ENCODE measurements around the gene DNAJC18.
"Not testable (repeated sequence)": the region's sequence is repeated elsewhere in the genome, so short reads cannot be mapped to it uniquely, and the experiment has no call there.

The DNAJC18 gene

GRCh38 chr5:139461176-139461575 lies 21.9 kb upstream of the DNAJC18 start:
- no peak for DNase-seq (ENCODE audit: low spot score)

DNA sequence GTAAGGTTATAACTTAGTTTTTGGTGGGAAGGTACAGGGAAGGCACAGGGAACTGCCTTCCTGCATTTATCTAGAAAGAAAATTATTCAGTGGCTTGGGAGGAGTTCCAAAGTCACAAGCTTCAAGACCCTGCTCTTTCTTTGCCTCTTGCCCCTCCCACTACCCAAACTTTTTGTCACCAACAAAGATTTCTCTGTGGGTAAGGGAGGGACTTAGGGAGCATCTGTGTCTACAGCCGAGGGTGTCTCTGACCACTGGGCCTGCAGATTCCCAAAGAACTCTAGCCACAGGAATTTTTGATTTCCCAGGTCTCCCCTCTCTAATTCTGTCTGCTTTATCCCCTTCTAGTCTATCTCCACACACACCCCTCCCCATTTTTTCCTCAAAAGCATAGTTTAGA lies 21.1 kb upstream of the DNAJC18 start:
- no peak for DNase-seq (ENCODE audit: low spot score)

DNA sequence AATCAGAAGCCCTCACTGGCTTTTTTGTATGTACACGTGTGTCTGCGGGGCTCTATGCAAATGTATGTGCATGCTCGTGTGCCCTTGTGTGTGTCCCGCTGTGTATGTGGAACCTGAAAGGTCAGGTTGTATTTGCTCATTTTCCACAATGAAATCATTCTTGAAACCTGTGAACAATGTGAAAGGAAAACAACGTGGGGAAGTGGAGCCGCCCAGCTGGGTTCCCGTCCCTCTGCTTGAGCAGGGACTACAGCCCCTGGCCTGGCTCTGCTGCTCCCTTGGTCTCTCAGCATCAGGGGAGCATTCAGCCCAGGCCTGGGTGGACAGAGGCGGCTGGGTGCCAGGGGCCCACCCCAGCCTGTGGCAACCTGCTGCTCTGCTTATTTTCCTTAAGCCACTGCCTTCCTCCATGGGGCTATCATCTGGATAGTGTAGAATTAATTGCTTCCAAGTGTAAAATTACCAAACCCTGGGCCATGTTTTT lies 20.2 kb upstream of the DNAJC18 start:
- no peak for DNase-seq (ENCODE audit: low spot score)

DNA sequence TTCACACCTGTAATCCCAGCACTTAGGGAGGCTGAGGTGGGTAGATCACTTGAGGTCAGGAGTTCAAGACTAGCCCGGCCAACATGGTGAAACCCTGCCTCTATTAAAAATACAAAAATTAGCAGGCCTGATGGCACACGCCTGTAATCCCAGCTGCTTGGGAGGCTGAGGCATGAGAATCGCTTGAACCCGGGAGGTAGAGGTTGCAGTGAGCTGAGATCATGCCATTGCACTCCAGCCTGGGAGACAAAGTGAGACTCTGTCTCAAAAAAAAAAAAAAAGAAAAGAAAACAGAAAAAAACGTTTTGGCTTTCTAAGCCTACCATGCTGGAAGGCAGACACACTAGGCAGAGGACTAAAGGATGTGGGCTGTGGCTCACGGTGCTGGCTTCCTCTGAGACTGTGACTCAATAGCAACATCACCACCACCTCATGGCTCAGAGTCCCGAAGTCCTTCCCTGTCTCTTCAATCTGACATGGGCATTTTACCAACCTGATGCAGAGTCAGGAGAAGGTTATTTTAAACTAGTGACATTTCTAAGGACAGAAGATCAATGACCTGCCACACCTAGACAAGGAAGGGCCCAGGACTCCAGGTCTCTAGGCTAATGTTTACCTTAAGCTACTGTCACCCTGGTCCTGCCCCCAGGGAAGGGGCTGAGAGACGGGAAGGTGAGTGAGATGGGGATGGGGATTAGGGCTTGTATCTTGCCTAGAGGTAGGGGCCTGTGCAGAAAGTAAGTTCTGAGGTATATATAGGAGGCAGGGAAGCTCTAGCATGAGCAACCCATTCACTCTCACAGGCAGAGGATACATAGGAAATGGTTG lies 19.5 kb upstream of the DNAJC18 start:
- peak; percentile 77 for DNase-seq (ENCODE audit: low spot score)

GRCh38 chr5:139457653-139458306 lies 18.5 kb upstream of the DNAJC18 start:
- DNase-seq (ENCODE audit: low spot score), result no peak

DNA sequence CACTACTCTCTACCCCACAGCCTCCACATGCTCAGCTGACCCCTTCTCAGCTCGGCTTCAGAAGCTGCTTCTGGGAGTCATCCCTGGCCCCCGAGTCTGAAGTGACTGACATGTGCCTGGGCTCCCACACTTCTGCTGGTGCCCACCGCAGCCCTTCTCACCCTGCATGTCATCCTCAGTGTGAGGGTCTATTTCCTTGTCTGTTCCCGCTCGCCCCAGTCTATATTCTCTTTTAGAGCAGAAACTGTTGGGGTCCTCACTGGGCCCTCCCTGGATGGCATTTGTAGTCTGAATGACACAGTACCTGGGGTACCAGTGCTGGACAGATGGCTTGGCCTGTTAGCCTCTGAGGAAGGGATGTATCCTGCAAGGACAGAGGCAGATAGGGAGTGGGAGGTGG lies 17.9 kb upstream of the DNAJC18 start:
- DNase-seq (ENCODE audit: low spot score), result no peak

GRCh38 chr5:139456776-139457175 lies 17.5 kb upstream of the DNAJC18 start:
- DNase-seq (ENCODE audit: low spot score), result no peak

DNA sequence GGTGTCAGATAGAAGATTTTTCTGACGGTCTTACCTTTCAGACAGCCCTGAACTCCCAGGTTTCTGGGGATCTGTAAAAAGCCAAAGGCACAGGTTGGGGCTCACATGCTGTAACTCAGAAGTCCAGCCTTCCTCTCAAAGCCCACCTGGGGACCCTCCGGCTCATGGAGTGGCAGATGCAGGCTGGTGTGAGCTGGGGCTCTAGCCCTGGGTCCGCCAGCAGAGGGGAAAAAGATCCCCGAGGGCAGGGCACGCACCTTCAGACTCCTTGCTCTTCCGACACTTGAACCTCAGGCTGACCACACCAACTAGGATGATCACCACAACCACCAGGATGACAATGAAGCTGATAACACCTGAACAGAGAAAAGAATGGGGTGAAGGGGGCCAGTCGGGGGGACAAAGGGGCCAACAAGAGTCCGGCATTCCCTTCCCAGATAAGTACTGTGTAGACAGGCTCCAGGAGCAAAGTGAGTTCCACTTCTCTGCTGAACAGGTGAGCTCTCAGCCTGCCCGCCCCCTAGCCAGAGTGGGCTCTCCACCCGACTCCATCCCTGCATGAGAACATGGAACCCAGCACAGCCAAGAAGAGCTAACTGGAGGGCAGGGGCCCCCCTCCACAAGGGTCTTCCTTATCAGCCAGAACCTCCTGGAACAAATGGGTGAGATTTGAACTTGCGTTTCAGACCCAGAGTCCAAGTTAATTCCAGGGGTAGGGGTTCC lies 15.4 kb upstream of the DNAJC18 start:
- no peak for DNase-seq (ENCODE audit: low spot score)

DNA sequence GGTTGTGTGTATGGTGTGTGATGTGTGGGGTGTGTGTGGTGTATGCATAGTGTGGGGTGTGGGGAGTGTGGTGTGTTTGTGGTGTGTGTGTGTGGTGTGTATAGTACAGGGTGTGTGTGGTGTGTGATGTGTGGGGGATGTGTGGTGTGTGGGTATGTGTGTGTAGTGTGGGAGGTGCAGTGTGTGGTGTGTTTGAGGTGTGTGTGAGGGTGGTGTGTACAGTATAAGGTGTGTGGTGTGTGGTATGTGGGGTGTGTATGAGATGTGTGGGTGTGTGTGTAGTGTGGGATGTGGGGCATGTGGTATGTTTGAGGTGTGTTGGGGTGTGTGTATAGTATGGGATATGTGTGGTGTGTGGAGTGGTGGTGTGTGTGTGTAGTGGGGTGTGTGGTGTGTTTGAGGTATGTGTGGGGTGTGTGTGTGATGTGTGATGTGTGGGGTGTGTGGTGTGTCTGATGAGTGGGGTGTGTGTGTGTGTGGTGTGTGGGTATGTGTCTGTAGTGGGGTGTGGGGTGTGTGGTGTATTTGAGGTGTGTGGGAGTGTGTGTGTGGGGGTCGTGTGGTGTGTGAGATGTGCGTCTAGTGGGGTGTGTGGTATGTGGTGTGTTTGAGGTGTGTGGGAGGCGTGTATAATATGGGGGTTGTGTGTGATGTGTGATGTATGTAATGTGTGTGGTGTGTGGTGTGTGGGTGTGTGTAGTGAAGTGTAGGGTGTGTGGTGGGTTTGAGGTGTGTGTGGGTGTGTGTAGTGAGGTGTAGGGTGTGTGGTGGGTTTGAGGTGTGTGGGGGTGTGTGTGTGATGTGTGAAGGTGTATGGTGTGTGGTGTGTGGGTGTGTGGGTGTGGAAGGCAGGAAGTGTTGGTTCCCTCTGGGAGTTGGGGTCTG lies 14.6 kb upstream of the DNAJC18 start:
- no peak for DNase-seq (ENCODE audit: low spot score)

DNA sequence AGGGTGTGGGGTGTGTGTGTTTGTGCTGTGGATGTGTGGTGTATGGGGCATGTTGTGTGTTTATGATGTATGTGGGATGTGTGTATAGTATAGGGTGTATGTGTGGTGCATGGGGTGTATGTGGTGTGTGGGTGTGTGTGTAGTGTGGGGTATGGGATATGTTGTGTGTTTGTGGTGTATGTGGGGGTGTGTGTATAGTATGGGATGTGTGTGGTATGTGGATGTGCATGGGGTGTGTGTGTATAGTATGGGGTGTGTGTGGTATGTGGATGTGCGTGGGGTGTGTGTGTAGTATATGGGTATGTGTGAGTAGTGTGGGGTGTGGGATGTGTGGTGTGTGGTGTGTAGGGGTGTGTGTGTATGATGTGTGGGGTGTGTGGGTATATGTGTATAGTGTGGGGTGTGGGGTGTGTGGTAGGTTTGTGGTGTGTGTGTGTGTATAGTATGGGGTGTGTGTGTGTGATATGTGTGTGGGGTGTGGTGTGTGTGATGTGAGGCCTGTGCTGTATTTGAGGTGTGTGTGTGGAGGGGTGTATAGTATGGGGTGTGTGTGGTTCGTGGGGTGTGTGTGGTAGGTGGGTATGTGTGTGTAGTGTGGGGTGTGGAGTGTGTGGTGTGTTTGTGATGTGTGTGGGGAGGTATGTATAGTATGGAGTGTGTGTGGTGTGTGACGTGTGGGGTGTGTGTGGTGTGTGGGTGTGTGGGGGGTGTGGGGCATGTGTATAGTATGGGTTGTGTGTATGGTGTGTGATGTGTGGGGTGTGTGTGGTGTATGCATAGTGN lies 12.7 kb upstream of the DNAJC18 start:
- DNase-seq (ENCODE audit: low spot score), result no peak

DNA sequence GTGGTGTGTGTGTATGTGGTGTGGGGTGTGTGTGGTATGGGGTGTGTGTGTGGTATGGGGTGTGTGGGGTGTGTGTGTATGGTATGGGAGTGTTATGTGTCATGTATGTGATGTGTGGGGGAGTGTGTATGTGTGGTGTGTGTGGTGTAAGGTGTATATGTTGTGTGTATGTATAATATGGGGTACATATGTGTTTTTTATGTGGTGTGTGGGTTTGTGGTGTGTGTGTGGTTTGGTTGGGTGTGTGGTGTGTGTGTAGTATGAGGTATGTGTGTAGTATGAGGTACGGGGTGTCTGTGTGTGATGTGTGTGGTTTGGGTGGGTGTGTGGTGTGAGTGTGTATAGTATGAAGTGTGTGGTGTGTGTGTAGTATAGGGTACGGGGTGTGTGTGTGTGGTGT lies 11.9 kb upstream of the DNAJC18 start:
- no peak for DNase-seq (ENCODE audit: low spot score)

DNA sequence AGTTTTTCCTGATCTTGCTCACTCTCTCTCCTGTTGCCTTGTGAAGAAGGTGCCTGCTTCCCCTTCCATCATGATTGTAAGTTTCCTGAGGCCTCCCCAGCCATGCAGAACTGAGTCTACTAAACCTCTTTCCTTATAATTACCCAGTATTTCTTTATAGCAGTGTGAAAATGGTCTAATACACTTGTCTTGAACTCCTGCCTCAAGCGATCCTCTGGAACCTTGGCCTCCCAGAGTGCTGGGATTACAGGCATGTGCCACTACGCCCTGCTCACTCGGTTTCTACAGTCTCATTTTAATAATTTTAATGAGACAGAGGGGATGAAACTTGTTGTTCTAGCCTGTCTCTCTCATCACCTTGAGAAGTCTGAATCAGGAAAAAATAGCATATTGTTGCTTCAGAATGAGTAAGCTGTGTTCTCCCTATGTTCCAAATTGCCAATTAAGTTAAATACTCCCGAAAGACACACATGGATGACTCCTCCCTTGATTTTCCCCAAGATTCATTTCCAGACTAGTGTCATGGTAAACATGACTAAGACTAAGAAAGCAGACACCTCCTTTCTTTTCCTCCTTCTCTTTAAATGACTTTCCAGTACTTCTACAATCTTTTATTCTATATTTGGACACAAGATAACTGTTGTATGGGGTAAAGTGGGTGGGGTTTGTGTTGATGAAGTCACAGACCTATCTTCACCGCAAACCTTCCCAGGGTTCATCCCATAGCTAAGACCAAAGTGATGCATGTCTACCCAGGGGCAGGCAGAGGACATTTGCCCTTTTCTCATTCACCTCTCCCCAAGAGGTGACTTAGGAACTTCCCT lies 7.8 kb upstream of the DNAJC18 start:
- no peak for DNase-seq (ENCODE audit: low spot score)

DNA sequence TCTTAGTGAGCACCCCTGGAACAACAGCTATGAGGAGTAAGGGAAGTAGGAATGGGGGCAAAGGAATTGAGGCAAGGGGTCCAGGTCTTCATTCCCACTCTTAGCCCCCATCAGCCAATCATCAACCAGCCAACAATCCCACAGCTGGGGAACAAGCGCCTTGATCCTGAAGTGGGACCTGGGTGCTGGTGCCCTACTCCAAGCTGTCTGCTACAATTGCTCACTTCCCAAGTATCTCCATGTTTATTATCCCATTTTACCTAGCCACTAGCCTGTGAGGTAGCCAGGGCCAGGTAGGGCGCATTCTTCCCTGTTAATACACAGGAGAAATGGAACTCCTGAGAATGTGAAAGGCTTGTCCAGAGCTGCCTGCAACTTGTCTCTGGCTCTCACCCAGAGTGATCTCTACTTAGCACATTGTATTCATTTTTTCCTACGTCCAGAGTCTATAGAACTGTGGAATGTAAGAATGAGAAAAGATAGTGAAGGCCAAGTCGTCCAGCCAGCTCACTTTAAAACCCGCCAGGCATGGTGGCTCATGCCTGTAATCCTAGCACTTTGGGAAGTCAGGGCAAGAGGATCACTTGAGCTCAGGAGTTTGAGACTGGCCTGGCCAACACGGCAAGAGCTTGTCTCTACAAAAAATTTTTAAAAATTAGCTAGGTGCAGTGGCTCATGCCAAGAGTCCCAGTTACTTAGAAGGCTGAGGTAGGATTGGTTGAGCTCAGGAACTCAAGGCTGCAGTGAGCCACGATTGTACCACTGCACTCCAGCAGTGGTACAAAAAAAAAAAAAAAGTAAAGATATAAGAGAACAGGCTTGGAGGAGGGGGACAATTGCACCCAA lies 6.2 kb upstream of the DNAJC18 start:
- no peak for DNase-seq (ENCODE audit: low spot score)

DNA sequence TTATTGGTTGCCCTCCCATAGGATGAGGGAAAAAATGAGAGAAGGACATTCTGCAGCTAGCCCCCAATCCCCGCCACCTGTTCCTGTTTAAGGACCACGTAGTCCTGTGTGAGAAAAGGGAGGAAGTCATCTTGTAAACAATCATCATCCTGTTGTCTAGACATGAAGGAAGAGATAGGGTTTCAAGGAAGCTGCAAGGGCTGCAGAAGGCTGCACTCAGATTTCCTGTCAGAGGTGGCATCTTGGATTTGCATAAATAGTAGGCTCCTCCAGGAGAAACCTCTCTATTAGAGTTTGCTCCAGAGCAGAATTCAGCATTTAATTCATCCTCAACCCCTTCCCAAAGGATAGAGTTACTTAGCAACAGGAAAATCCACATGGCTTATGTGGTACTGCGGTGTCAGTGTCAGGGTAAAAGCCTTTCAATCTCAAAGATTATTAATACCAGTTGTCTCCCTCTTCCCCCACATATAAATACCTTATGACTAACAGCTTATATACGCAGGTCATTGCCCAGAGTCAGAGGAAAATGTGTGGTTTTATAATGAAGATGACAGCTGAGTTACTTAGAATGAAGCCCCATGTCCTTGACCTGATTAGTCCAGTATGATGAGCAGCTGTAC lies 4.6 kb upstream of the DNAJC18 start:
- DNase-seq (ENCODE audit: low spot score), result peak; percentile 56

DNA sequence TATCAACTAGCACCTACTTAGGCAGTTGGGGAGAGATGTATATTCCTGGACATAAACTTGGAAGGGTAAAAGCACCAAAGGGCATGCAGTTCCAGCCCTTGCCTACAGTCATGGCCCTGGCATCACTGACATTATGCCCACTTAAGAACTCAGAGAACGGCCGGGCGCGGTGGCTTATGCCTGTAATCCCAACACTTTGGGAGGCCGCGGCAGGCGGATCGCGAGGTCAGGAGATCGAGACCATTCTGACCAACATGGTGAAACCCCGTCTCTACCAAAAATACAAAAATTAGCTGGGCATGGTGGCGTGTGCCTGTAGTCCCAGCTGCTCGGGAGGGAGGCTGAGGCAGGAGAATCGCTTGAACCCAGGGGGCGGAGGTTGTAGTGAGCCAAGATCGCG lies 1.1 kb upstream of the DNAJC18 start:
- not testable (repeated sequence) for DNase-seq (ENCODE audit: low spot score)

DNA sequence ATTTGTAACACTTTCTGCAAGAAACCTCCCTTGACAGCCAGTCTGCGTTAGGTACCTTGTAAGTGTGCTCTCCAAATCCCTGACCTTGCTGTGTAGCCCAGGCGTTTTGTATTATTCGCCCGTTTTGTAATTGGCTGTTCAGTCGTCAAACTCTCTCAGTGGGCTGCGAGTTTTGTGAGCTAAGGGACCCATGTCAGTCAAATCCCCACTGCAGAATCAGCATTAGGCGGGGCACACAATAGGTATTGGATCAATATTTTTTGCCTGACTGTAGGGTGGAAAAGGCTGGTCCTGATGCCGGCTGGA lies 665 bp downstream of the DNAJC18 start:
- DNase-seq (ENCODE audit: low spot score), result no peak

GRCh38 chr5:139435676-139436075 lies 3.6 kb downstream of the DNAJC18 start:
- no peak for DNase-seq (ENCODE audit: low spot score)

DNA sequence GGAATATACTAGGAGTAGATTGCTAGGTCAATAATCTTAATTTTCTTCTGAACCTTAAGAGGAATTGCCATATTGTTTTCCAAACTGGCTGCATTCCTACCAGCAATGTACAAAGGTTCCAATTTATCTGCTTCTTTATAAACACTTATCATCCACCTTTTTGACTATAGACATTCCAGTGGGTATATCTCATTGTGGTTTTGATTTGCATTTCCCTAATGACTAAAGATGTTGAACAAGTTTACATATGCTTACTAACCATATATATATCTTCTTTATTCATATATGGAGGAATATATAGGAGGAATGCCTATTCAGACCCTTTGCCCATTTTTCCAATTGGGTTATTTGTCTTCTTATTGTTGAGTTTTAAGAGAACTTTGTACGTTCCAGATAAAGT lies 7.6 kb downstream of the DNAJC18 start:
- no peak for DNase-seq (ENCODE audit: low spot score)

DNA sequence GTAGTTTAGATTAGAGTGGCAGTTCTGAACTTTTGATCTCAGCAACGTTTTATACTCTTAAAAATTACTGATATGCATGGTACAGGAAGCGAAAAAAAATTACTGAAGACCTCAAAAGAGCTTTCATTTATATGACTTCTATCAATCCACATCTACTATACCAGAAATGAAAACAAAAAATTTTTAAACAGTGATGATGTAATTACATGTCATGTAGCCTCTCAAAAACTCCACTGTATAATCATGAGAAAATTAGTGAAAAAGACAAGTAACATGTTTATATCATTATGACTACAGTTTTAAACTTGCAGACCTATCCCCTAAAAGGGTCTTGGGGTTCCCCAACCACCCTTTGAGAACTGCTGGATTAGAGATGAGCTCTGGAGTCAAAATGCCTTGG lies 9.3 kb downstream of the DNAJC18 start:
- no peak for DNase-seq (ENCODE audit: low spot score)
